NCI-H510A (cell line): Measurements from ENCODE around the gene GFPT1.
"Not testable (repeated sequence)": the region's sequence is repeated elsewhere in the genome, so short reads cannot be mapped to it uniquely, and the experiment has no call there.

Experiments used
- DNase-seq: peaks from one replicate; lab custom pipeline; 2025; lab: John Stamatoyannopoulos, UW

GFPT1 gene

DNA sequence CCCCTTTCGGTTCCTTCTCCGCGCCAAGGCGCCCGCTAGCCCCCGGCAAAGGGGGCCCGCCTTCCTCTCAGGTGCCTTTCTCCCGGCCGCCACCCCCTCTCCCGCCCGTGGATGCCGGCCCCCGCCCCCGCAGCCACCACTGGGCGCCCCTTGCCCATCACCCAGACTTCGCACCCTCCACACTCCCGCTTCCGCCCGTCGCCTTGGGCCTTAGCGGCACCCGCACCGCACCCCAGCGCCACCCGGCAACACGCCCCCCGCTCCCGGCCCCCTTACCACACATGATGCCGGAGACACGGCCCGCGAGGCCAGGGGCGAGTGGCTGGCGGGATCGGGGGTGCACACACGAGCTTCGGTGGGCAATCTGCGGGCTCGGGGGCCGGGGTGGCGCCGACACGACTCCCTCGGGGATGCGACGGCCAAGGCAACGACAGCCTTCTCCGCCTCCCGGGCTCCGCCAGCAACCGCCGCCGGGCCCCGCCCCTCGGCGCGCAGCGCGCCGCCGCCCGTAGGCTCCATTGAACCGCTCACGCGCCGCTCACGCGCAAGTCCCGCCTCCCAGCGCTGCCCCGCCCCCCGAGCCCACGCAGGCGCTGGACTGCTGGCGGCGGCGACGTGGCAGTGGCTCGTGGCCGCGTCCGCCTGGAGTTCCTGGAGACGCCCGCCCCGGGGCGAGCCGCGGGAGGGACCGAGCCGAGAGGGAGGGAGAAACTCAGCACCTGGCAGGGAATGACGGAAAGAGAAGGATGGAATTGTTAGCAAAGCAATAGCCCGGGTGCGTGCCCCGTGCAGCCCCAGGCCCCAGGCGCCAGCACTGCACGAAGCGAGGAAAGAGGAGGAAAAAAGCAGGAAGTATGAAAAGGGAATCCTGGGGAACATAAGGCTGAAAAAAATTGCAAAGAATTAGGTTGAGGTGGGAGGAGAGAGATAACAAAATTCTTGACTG, at the start of gene GFPT1:
TSS of gene GFPT1 (minus strand) at position 439 of the 946 bp plus-strand sequence. CDS start at position 283, 156 bp downstream.
- peak; percentile 79 for DNase-seq

DNA sequence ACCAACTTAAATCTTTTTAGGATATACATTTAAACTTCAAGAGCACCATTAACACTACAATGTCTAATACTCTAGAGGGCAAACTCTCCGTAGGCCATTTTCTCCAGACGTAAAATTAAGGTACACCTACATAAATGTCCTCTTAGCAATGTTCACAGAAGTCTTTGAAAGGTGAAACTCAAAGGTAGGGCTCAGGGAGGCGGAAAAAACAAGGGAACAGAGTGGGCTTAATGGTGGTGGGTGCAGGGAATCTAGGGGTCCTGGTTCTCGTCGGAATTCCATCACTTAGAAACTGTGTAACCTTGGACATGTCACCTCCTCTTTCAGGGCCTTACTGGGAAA, 49.5 kb upstream of the GFPT1 start:
- no peak for DNase-seq

DNA sequence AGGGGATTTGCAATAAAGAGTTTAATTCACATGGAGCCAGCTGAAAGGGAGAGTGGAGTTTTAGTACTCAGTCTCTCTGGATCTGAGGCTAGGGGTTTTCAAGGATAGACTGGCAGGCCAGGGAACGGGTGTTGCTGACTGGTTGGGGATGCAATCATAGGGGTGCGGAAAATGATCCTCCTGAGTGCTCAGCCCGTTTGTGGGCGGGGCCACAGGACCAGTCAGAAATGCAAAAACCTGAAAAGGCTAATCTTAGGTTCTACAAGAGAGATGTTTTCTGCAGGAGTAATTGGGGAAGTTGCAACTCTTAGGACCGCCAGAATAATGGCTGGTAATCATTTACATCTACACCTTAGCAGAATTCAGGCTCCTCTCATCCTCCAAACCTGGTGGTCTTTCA, 47.7 kb upstream of the GFPT1 start:
- no peak for DNase-seq

DNA sequence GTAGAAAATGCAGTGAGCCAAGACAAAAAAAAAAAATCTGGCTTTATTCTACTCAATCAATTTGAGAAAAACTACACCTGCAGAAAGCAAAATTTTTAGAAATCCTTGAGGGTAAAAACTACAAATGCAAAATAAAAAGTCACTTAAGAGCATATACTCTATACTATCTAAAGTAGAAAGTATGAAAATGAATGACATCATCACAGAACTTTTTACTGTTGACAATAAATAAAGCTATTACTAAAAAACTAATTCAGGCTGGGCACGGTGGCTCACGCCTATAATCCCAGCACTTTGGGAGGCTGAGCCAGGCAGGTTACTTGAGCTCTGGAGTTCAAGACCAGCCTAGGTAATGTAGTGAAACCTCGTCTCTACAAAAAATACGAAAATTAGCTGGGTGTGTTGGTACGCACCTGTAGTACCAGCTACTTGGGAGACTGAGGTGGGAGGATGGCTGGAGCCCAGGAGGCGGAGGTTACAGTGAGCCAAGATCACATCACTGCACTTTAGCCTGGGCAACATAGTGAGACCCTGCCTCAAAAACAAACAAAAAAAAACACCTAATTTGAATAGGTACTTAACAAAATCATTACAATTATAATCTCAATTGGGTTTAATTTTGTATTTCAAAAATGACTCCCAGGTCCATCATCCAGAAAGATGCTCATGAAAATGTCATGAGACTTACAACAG, 42.6 kb upstream of the GFPT1 start:
- DNase-seq = no peak

DNA sequence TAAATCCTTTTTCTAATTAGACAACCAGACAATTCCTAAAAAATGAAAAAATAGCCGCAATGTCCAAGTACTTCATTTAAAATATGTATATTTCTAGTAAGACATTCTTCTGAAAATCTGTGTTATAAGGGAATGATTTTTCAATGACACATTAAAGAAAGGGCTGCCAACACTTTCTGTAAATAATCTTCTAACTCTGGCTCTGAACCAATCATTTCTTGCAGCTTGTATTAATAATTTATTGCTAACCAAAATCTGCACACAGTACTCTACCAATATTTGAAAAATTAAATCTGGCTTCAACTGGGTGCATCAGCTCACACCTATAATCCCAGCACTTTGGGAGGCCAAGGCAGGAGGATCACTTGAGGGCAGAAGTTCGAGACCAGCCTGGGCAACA, 42.0 kb upstream of the GFPT1 start:
- no peak for DNase-seq

GRCh38 chr2:69424419-69424818, 37.4 kb upstream of the GFPT1 start:
- DNase-seq = no peak

DNA sequence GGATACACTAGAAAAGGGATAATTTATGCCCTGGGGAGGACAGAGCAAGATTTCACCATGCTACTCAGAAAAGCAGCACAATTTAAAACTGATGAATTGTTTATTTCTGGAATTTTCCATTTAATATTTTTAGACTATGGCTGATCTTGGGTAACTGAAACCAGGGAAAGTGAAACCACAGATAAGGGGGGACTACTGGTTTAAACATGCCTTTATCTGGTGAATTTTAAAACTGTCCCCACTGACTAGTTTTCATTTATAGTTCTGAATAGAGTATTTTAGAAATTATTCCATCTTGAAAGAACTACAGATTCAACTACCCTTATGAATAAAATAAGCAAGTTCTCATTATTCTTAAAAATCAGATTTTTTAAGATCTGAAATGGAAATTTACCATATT, 35.2 kb upstream of the GFPT1 start:
- DNase-seq = no peak

DNA sequence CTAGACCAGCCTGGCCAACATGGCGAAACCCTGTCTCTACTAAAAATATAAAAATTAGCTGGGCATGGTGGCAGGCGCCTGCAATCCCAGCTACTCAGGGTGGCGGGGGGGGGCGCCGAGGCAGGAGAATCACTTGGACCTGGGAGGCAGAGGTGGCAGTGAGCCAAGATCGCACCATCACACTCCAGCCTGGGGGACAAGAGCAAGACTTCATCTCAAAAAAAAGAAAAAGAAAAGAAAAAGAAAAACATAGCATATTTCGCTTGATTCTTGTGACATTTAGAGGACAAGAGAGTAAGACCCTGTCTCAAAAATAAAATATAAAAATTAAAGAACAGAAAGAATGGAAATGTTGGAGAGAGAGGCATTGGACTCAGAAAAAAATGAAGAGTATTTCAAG, 32.1 kb upstream of the GFPT1 start:
- not testable (repeated sequence) for DNase-seq

DNA sequence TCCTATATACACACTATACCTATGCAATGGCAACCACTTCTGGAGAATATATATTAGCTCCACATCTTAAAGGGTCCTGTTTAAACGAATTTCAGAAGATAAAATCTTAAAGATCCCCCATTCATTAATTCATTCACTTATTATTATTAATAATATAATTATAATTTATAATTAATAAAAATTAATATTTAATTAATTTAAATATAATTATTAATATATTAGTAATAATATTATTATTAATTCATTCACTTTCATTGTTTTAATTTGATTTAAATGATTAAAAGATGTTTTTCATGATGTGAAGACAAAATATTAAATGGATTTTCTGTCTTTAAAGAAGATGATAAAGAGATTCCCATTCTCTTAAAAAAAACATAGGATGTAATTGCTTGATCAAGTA, 29.1 kb upstream of the GFPT1 start:
- no peak for DNase-seq

GRCh38 chr2:69411120-69411519, 24.1 kb upstream of the GFPT1 start:
- no peak for DNase-seq

DNA sequence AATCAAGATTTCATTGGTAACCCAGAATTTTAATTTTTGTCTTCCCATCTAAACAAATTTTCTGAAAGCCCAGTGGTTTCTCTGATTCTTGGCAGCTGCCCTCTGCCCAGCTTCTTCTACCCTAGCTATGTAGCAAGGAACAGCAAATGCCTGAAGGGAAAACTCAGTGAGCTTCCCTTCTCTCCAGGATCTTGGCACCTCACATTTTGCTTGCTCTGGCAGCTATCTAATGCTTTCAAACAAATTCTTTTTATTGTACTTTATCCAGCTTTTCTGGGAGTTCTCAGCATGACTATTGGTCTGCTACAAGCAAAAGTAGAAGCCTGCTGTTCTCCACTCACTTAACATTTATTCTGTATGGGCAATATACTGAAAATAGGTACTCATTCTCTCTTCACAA, 18.3 kb upstream of the GFPT1 start:
- no peak for DNase-seq

GRCh38 chr2:69400121-69400520, 13.1 kb upstream of the GFPT1 start:
- DNase-seq = no peak

DNA sequence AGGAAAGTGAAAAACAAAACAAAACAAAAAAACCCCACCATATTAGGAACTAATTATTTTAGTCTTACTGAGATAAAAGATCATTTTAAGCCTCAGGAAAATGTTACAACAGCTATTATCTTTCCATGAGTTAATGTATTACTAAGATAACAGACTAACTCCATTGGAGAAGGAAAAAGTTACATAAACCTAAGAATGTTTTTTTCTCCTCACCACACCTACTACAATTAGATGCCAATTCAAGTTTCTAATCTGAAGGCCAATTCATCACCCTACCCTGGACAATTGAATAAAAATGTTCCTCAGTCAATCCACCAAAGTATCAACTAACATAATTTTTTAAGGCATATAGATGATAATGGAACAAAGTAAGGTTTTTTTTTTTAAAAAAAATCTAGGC, 10.2 kb upstream of the GFPT1 start:
- no peak for DNase-seq

DNA sequence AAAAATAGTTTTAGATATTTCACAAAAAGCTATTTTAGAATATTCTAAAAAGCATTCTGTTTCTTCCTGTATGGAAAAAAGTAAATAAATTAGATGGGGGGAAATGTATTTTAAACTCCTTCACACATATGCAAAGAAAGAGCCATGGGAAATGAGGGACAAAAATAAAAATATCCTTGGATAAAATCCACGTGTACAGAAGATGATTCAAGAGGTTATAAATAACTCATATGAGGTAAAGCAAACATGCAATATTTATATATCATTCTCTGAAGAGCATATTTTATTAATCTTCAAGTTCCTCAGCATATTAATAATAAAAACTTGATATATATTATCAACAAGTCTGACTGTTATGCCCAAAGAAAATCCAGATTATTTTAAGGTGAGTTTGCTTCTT, 8.8 kb upstream of the GFPT1 start:
- no peak for DNase-seq

- DNase-seq = no peak
These were observed 6.9 kb upstream of the GFPT1 start for GRCh38 chr2:69393963-69394362.

GRCh38 chr2:69390471-69390870, 3.4 kb upstream of the GFPT1 start:
- no peak for DNase-seq

DNA sequence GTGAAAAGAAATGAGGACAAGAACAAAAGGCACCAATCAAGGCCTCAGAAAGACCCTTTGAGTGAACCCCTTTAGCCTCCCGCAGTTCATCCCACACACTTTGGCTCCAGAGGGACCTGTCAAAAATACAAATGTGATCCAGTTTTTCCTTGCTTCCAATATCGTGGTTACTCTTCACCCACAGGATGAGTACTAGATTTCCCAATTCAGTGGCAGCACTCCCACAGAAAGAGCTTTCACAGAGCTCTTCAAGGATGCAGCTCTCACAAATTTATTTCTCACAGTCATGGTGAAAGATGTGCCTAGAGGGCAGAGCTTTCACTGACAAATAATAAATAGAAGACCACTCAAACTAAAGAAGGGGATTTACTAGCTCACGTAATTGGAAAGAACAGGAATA, 3.0 kb upstream of the GFPT1 start:
- no peak for DNase-seq

GRCh38 chr2:69389271-69389670, 2.2 kb upstream of the GFPT1 start:
- no peak for DNase-seq

DNA sequence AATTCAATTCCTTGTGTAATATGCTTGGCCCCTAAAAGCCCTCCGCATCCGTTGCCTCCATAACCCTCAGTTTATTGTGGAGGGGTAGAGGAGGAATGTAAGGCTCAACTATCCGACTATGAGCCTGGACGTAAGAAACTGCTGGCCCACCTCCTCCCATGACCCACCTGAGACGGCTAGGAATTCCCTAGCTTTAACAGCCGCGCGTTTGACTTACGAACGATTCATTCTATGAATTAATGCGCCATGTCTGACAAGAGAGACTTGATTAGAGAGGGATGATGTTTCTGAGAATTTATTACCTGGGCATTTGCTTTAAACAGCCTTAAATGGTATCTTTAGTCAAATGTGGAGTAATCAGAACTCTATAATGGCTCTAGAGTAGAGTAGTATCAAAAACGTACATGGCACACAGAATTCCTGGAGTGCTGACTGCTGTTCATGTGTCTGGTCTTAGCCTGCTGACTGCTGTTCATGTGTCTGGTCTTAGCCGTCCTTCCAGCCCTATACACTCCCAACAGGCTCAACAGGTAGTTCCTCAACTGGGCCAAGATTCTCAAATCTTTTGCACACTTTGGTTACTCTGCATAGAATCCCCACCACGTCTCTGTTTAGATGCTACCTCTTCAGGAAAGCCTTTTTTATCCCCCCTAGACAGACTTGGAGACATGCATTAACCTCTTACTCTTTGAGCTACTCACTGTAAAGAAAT, 899 bp upstream of the GFPT1 start:
- no peak for DNase-seq

DNA sequence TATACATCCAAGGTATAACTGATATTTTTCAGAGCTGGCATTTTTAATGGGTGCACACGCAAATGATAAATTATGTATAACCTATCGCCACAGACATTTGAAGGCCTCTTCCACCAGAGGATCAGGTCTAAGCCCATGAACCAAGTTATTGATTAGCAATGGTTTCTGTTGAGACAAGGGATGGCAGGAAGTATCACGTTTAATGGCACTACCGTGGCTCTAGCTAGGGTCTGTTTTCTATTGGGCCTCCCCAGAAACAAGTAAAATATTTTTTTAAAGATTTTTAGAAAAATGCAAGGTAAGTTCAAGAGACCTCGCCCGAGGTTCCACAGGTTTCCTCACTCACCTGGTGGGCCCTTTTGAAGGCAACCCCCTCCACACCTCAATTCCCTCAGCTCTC, 667 bp downstream of the GFPT1 start:
- no peak for DNase-seq

GRCh38 chr2:69385443-69386151, 1.4 kb downstream of the GFPT1 start:
- no peak for DNase-seq

- DNase-seq = no peak
These were observed 2.4 kb downstream of the GFPT1 start for GRCh38 chr2:69384618-69385081.
